ENCODE data around the gene WFDC12.
A peak's percentile ranks its signal among the peaks of the same experiment; 100 is the strongest.

The WFDC12 gene

DNA sequence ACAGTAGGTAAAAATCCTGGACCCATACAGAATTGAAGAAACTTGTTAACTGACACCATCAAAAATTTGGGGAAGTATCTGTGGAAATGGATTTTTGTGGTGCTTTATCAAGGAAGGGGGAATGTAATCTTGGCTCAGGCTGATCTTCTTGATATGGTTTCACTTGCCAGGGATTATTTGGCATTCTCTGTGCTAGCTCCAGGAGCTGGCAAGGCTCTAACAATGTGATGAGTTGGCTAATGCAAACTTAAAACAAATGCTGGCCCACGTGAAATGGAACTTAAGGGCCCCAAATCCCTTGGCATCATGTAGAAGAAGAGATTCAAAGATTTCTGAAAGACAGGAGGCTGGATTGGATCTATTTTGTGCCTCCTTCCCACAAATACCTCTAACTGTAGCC is 36.5 kb downstream of the WFDC12 start:
- no peaks in the 10 kb centered on the region for H3K36me3 ChIP-seq (ENCODE audit: control insufficient read depth, insufficient read depth, low read length, severe bottlenecking)
- no peak overlapping the region for H3K9ac ChIP-seq (ENCODE audit: low read length)
- peaks cover 11% of the 10 kb centered on the region for H3K4me1 ChIP-seq (ENCODE audit: control insufficient read depth, insufficient read depth, low read length)
- no peaks in the 10 kb centered on the region for H3K9me3 ChIP-seq (ENCODE audit: control insufficient read depth, low read length)
- DNase-seq (ENCODE audit: low read depth) = peak; percentile 72
- no peaks in the 10 kb centered on the region for H3K27me3 ChIP-seq (replicated peaks; ENCODE audit: control insufficient read depth, insufficient read depth, low read length)
- no peak overlapping the region for H3K4me3 ChIP-seq (ENCODE audit: low read length)

GRCh38 chr20:45087097-45087790 is 37.0 kb downstream of the WFDC12 start:
- H3K9me3 ChIP-seq (ENCODE audit: control insufficient read depth, low read length) = no peaks in the 10 kb centered on the region
- no peak overlapping the region for H3K4me3 ChIP-seq (ENCODE audit: low read length)
- H3K36me3 ChIP-seq (ENCODE audit: control insufficient read depth, insufficient read depth, low read length, severe bottlenecking) = no peaks in the 10 kb centered on the region

GRCh38 chr20:45085867-45086266 is 38.4 kb downstream of the WFDC12 start:
- Histone ChIP-seq H3K4me3 (ENCODE audit: low read length) (no peak overlapping the region), H3K27me3 (replicated peaks; ENCODE audit: control insufficient read depth, insufficient read depth, low read length) (no peaks in the 10 kb centered on the region), H3K9ac (ENCODE audit: low read length) (no peak overlapping the region), H3K4me1 (ENCODE audit: control insufficient read depth, insufficient read depth, low read length) (peaks cover 11% of the 10 kb centered on the region), H3K36me3 (ENCODE audit: control insufficient read depth, insufficient read depth, low read length, severe bottlenecking) (peaks cover 9% of the 10 kb centered on the region), H3K9me3 (ENCODE audit: control insufficient read depth, low read length) (no peaks in the 10 kb centered on the region)
- no peak for DNase-seq (ENCODE audit: low read depth)

More at GRCh38 chr20:45087097-45087790, 37.0 kb downstream of the WFDC12 start:
- Histone ChIP-seq H3K9ac (ENCODE audit: low read length) (no peak overlapping the region), H3K4me1 (ENCODE audit: control insufficient read depth, insufficient read depth, low read length) (peaks cover 11% of the 10 kb centered on the region), H3K27me3 (replicated peaks; ENCODE audit: control insufficient read depth, insufficient read depth, low read length) (no peaks in the 10 kb centered on the region)
- DNase-seq (ENCODE audit: low read depth) = peak; percentile 7

DNA sequence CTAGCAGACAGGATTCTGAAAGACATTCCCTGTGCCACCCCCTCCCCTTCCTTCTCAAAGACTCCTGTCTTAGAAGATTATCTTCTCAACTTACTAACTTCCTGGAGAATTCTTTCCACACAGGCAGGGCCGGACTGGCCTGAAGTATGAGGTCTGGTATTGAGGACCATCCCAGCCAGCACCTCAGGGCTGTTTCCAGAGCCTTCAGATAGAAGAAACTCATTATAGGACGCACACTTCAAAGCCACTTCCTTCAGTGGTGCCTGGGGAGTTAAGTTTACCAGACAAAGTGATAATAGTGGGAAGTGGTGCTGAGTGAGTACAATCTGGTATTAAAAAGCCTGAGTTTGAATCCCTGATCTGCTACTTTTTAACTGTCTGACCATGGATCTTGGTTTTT is 39.0 kb downstream of the WFDC12 start:
- peaks cover 11% of the 10 kb centered on the region for H3K4me1 ChIP-seq (ENCODE audit: control insufficient read depth, insufficient read depth, low read length)
- no peak overlapping the region for H3K4me3 ChIP-seq (ENCODE audit: low read length)
- no peak for DNase-seq (ENCODE audit: low read depth)
- no peaks in the 10 kb centered on the region for H3K9me3 ChIP-seq (ENCODE audit: control insufficient read depth, low read length)
- no peaks in the 10 kb centered on the region for H3K27me3 ChIP-seq (replicated peaks; ENCODE audit: control insufficient read depth, insufficient read depth, low read length)
- no peak overlapping the region for H3K9ac ChIP-seq (ENCODE audit: low read length)
- H3K36me3 ChIP-seq (ENCODE audit: control insufficient read depth, insufficient read depth, low read length, severe bottlenecking) = peaks cover 14% of the 10 kb centered on the region

GRCh38 chr20:45083127-45083526 is 41.1 kb downstream of the WFDC12 start:
- DNase-seq (ENCODE audit: low read depth) = no peak
- Histone ChIP-seq H3K4me3 (ENCODE audit: low read length) (no peak overlapping the region), H3K9me3 (ENCODE audit: control insufficient read depth, low read length) (no peaks in the 10 kb centered on the region), H3K27me3 (replicated peaks; ENCODE audit: control insufficient read depth, insufficient read depth, low read length) (no peaks in the 10 kb centered on the region), H3K4me1 (ENCODE audit: control insufficient read depth, insufficient read depth, low read length) (peaks cover 9% of the 10 kb centered on the region), H3K36me3 (ENCODE audit: control insufficient read depth, insufficient read depth, low read length, severe bottlenecking) (peaks cover 16% of the 10 kb centered on the region), H3K9ac (ENCODE audit: low read length) (no peak overlapping the region)

DNA sequence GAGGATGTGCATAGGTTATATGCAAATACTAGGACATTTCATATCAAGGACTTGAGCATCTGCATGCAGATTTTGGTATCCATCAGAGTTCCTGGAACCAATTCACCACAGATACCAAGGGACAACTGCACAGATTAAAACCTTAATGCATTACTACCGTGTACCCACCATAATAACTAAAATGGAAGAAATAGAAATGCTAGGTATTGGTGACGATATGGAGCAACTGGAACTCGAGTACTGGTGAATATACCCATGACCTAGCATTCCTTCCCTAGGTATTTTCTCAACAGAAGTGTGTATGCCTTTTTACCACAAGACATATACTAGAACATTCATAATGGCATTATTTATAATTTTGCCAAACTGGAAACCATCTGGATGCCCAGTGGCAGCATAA is 41.8 kb downstream of the WFDC12 start:
- no peak overlapping the region for H3K4me3 ChIP-seq (ENCODE audit: low read length)
- DNase-seq (ENCODE audit: low read depth) = no peak
- no peaks in the 10 kb centered on the region for H3K27me3 ChIP-seq (replicated peaks; ENCODE audit: control insufficient read depth, insufficient read depth, low read length)
- H3K36me3 ChIP-seq (ENCODE audit: control insufficient read depth, insufficient read depth, low read length, severe bottlenecking) = peaks cover 16% of the 10 kb centered on the region
- H3K9me3 ChIP-seq (ENCODE audit: control insufficient read depth, low read length) = no peaks in the 10 kb centered on the region
- H3K4me1 ChIP-seq (ENCODE audit: control insufficient read depth, insufficient read depth, low read length) = peaks cover 5% of the 10 kb centered on the region
- no peak overlapping the region for H3K9ac ChIP-seq (ENCODE audit: low read length)

DNA sequence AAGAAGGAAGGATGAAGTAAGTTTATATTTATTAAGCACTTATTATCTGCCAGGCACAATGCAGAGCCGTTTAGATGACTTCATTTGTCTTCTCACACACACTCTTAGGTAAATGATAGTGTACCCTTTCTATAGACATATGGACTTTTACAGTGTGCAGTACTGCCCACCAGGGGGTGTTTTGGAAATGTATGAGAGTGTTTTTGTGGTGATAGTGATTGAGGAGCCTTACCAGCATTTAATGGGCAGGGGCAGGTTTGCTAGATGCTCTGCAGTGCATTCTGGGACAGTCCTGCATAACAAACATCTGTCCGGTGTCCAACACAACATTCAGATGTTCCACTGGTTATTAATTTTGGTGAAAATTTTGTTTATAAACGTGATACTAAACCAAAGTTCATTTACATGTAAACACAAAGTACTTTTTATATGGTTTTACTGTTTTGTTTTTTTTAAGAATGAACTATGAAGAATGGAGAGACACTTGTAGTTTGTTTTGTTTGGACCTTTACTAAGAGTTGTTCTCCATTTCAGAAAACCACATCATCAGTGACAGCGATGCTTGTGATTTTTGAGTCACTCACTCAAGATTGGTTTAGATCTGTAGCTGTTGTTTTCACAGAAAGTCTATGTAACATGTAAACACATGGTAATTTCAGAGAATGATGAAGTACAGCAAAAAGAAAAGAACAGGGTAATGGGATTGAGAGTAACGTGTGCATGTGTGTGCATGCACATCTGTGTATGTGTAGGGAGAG is 43.2 kb downstream of the WFDC12 start:
- peak; percentile 38 for DNase-seq (ENCODE audit: low read depth)
- H3K9me3 ChIP-seq (ENCODE audit: control insufficient read depth, low read length) = no peaks in the 10 kb centered on the region
- H3K9ac ChIP-seq (ENCODE audit: low read length) = no peak overlapping the region
- peaks cover 22% of the 10 kb centered on the region for H3K36me3 ChIP-seq (ENCODE audit: control insufficient read depth, insufficient read depth, low read length, severe bottlenecking)
- H3K4me1 ChIP-seq (ENCODE audit: control insufficient read depth, insufficient read depth, low read length) = peaks cover 3% of the 10 kb centered on the region
- no peak overlapping the region for H3K4me3 ChIP-seq (ENCODE audit: low read length)
- no peaks in the 10 kb centered on the region for H3K27me3 ChIP-seq (replicated peaks; ENCODE audit: control insufficient read depth, insufficient read depth, low read length)

- peaks cover 3% of the 10 kb centered on the region for H3K4me1 ChIP-seq (ENCODE audit: control insufficient read depth, insufficient read depth, low read length)
- no peak overlapping the region for H3K9ac ChIP-seq (ENCODE audit: low read length)
- no peaks in the 10 kb centered on the region for H3K27me3 ChIP-seq (replicated peaks; ENCODE audit: control insufficient read depth, insufficient read depth, low read length)
- DNase-seq (ENCODE audit: low read depth) = no peak
- peaks cover 33% of the 10 kb centered on the region for H3K36me3 ChIP-seq (ENCODE audit: control insufficient read depth, insufficient read depth, low read length, severe bottlenecking)
- H3K4me3 ChIP-seq (ENCODE audit: low read length) = no peak overlapping the region
- H3K9me3 ChIP-seq (ENCODE audit: control insufficient read depth, low read length) = no peaks in the 10 kb centered on the region
These were observed 46.7 kb downstream of the WFDC12 start for GRCh38 chr20:45077559-45077958.
